Measurements from ENCODE around the gene ROCK2.

- TF ChIP-seq CTCF (IDR thresholded peaks at IDR 0.05 in 8 of 11, conservative IDR thresholded peaks at IDR 0.05 in 3 of 11) (no peak), POLR2A (IDR thresholded peaks at IDR 0.05) (no peak), POLR2AphosphoS5 (IDR thresholded peaks at IDR 0.05) (no peak)
Observed at GRCh38 chr2:11389052-11389420, 44.6 kb upstream of the ROCK2 start.
